ENCODE results near the gene LRRC27. TPM values are rescaled to one million over a fixed set of nuclear protein-coding genes. Genes with fewer than 3 reads are reported as not detected.

LRRC27 gene
- polyA plus RNA-seq, 3 donors = 26.3 to 31.9 (median 26.8) TPM

DNA sequence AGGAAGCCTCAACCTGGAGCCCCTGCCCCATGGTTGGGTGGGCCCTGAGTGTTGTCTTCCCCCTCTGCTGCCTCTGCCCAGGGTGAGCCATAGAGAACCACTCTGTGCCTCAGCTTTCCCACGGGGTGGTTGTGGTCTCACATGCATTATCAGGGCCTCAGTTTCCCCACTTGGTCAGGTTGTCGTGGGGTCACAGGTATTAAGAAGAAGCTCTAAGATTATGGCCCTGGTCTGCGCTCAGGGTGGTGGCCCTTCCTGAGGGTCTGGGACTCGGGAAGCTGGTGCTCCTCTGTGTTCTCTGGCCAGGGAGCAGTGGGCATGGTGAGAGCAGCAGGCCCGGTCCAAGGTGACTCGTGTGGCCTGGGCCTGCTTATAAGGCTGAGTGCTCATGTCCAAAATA, 17.8 kb downstream of the LRRC27 start:
- no peak for DNase-seq (ENCODE audit: extremely low read depth in 1 of 11, low read depth in 9 of 11, low spot score in 4 of 11)

DNA sequence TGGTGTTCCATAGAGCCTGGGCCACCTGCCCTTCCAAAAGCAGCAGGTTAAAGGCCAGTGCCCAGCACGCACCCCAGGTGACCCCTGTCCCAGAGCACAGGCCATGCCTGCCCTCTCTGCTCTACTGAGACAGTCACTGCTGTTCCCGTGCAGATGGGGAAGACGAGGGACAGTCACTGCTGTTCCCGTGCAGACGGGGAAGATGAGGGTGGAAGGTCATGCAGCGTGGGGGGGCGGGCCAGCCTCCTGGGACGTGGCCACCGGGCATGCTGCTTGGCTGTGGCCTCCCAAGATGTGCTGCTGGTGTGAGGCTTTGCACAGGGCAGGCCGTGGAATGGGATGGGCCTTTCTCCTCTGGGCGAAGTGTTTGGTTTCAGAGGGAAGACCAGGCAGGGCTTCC, 18.4 kb downstream of the LRRC27 start:
- DNase-seq (ENCODE audit: extremely low read depth in 1 of 11, low read depth in 9 of 11, low spot score in 4 of 11) = no peak

DNA sequence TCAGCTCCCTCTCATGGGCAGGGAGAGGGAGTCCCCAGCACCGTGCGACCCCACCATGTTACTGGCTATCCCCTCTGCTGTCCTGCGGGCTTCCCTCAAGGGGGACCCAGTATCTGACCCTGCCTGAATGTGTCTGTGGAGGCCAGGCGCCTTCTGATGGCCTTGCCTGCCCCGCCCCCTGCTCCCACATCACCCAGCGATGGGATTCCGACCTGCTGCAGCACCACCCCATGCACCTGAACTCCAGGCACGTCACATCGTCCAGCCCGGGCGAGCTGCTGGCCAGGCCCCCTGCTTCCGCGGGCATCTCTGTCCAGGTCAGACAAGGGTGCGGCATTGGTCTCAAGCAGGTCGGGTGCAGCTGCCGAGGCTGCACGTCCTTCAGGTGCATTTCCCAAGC, 19.0 kb downstream of the LRRC27 start:
- no peak for DNase-seq (ENCODE audit: extremely low read depth in 1 of 11, low read depth in 9 of 11, low spot score in 4 of 11)

DNA sequence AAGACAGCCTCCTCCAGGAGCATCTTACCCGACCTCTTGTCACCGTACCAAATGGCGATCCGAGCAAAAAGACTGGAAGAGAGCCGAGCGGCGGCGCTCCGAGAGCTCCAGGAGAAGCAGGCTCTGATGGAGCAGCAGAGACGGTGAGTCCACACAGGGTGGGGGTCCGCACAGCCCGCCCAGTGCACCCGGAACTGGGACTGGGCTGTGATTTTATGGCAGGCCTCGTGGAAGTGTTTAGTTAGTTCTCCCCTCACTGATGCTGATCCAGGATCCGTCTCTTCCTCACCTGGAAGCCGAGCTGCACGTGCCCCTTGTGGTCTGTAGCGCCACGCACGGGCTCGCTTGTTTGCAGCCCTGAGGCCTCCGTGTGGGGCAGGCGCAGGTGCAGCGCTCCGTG, 19.6 kb downstream of the LRRC27 start:
- no peak for DNase-seq (ENCODE audit: extremely low read depth in 1 of 11, low read depth in 9 of 11, low spot score in 4 of 11)

DNA sequence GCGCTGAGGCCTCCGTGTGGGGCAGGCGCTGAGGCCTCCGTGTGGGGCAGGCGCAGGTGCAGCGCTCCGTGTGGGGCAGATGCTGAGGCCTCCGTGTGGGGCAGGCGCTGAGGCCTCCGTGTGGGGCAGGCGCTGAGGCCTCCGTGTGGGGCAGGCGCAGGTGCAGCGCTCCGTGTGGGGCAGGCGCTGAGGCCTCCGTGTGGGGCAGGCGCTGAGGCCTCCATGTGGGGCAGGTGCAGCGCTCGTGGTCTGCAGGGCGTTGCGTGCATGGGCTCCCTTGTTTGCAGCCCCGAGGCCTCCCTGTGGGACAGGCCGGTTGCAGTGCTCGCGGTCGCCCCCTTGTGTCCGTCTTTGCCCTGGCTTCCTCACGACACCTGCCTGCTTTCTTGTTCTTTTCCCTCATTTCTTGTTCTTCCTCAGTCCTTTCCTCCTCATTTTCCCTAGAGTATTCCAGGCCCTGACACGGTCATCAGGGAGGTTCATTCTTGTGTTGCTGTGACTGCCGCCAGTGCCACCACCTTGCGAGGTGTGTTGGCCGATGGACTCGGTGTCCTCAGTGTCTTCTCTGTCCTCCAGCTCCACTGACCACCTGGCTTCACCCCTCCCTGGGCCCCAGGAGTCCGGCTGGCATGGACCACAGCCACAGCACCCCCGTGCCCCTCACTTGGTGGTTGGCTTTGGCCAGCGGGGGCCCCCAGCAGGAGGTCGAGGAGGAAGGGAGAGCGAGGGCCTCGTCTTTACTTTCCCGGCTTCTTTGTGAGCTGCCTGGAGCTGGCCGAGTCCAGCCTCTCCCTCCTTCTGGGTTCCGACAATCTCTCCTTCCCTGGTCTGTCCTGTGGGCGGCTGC, 20.7 kb downstream of the LRRC27 start:
- peak in 3 of 11 donors; percentile 39 to 63 (median 44) for DNase-seq (ENCODE audit: extremely low read depth in 1 of 11, low read depth in 9 of 11, low spot score in 4 of 11)

DNA sequence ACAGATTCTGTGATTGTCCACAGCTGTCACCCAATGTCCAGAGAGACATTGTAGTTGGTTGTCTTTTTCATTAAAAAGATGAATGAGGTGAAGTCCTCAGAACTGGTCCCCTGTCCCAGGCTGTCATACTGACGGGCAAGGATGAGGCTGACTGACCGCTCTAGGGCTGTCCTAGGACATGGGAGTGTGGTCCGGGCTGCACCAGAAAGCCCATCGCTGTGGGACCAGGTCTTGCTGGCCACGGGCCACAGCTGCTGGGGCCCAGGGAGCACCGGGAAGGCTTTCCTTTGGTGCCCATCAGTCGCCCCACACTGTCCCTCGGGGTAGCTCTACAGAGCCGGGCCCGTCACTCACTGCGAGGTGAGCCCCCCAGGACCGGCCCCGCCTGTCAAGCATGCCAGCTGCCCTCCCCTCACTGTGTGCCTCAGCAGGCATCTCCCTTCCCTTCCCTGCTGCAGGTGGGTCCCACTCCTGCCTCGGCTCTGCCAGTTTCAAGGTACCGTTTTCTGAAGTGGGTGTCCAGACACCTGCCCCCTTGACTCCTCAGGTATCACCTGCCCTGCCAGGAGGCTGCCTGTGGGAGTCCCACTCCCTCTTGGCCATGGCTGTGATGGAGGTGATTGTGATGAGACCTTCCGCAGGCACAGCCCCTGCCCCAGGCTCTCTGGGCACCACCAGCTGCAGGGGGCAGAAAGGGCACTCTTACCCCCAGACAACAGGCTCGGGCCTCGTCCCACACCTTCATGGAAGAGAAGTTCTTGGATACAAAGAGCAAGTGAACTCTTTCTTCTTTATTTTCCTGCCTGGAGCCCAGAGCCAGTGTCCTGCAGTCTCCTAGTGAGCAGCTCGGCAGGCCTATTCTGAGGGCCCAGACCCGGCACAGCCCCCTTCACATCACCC, 21.7 kb downstream of the LRRC27 start:
- no peak for DNase-seq (ENCODE audit: extremely low read depth in 1 of 11, low read depth in 9 of 11, low spot score in 4 of 11)

DNA sequence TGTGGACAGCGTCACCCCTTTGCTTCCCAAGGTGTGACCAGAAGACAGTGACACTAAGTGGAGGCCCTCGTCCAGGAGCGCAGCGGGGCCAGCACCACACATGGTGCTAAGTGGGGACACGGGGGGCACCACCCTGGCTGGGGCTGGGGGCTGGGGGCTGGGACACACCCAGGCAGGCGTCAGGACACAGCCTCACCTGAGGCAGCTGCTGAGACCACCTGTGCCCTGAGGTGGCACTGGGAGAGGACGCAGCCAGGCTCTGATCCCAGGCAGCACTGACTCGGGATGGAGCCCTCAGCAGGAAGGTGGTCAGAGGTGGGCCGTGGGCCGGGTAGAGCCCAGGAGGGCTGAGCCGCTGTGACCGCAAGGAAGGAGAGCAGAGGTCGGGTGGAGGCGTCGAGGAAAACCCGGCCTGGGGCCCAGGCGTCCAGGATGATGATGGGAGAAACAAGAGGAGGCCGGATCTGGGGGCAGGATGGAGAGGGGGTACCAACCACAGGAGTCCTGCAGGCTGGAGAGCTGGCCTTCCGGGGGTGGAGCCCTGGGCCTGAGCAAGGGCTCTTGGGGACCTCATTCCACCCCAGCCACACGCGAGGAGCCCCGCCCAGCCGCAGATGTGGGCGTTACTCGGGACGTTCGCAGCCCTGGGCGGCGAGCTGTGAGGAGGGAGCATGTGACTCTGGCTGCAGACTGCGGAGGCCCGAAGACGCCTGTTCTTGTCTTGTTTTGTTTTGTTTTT, 22.5 kb downstream of the LRRC27 start:
- no peak for DNase-seq (ENCODE audit: extremely low read depth in 1 of 11, low read depth in 9 of 11, low spot score in 4 of 11)

DNA sequence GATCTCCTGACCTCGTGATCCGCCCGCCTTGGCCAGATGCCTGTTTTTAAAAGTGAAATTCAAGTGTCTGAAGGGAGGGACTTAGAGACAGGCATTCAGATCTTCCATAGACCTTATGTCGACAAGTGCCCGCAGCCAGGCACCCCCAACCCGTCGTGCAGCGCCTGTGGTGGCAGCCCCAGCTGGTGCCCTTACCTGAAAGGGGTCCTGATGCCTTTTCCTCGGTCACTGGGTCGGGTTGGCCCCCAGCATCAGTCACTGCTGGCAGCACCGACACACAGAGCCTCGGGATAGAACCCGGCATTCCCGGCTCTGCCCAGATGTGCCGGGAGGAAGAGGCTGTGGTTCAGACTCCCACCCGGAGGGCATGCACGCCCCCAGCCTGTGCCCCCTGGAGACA, 23.3 kb downstream of the LRRC27 start:
- DNase-seq (ENCODE audit: extremely low read depth in 1 of 11, low read depth in 9 of 11, low spot score in 4 of 11) = no peak

DNA sequence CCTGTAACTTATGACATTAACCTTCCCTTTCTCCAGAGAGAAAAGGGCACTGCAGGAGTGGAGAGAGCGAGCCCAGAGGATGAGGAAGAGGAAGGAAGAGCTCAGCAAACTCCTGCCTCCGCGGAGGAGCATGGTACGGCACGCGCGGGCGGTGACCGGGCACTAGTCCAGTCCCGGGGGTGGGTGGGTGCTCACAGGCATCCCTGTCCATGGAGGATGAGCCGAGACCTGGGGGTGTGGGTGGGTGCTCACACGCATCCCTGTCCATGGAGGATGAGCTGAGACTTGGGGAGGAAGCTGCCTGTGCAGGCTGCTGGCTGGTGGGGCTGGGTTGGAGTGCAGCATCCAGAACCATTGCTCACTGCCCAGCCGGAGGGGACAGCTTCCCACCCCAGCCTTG, 23.8 kb downstream of the LRRC27 start:
- DNase-seq (ENCODE audit: extremely low read depth in 1 of 11, low read depth in 9 of 11, low spot score in 4 of 11) = no peak

DNA sequence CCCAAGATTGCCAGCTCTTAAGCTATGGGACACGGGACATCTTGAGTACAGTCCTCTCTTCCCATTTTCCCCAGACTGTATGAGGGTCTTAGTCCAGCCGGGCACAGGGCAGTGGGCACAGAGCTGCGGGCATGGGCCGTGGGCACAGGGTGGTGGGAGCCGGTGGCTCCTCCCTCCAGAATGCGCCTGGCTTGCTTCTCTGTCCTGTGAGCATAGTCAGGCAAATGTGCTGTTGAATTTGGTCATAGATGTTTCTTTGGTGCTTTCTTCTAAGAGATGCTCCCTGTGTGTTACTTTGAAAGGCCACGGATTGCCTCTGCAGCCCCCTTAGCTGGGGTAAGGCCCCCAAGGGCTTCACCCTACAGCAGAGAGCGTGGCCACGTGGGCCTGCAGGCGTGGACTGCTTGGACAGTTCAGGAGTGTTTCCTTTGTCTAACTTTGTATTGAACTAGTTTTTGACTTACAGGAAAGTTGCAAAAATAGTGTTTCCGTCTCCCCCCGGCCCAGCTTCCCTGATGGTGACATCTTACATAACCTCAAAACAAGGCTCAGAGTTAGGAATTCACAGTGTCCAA, 24.7 kb downstream of the LRRC27 start:
- DNase-seq (ENCODE audit: extremely low read depth in 1 of 11, low read depth in 9 of 11, low spot score in 4 of 11) = no peak

DNA sequence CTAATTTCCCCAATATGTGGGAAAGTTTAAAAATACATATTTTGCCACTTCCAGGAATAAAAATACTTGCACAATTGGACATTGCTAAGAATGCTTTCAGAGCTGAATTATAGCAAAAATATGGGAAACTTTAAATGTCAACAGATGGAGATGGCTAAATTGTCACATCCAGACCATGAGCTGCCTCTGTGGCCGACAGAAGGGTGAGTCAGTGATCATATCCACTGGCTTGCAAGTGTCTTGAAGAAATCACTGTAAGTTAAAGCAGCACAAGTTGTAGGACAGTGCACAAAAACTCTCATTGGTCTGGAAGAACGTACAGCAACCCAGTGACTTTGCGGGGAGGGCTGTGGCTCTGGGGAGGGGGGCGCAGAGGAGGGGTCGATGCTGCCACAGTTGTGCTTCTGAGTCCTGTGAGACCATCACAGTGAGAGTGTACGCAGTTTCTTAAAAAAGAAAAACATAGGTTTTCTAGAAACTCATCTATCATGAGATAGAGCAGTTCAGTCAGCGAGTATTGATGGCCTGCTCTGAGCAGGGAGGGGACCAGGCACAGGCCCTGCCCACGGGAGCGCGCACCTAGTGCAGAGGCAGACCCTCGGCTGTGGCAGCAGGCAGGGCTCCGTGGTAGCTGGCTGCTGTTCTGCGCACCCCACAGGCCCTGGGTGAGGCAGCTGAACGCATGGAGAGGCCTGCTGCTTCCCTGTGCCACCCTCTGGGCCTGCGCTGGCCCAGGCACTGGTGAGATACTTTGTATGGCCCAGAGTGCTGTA, 25.5 kb downstream of the LRRC27 start:
- no peak for DNase-seq (ENCODE audit: extremely low read depth in 1 of 11, low read depth in 9 of 11, low spot score in 4 of 11)

DNA sequence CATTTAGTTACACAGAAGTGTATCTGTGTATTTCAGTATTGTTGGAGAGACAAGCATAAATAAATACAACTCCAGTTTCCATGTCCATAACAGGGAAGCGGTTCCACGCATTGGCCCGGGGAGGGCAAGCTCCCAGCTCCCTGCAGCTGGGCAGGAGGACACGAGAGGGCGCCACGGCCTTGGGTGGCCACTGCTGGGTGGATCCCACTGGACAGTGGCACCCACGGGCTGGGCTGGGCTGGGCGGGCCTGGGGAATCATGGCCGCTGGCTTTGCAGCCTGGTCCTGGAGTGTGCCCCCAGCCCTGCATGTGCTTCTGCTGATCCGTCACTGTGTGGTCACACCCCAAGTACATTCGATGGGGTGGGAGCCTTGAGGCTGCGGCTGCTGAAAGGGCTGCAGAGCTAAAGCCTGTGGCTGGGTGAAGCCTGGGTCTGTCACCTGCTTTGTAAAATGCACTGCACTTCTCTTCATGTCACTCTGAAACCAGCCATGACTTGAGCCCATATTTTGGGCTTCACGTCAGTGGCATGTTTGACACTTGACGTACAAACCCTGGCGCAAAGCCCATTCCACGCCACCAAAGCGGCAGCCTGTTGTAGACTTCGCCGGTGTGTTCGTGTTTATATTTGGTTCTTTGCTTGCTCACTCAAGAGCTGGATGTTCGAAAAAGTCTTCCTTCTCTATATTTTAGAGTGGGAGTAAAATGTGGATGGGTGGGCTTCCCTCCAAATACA, 27.5 kb downstream of the LRRC27 start:
- no peak for DNase-seq (ENCODE audit: extremely low read depth in 1 of 11, low read depth in 9 of 11, low spot score in 4 of 11)

DNA sequence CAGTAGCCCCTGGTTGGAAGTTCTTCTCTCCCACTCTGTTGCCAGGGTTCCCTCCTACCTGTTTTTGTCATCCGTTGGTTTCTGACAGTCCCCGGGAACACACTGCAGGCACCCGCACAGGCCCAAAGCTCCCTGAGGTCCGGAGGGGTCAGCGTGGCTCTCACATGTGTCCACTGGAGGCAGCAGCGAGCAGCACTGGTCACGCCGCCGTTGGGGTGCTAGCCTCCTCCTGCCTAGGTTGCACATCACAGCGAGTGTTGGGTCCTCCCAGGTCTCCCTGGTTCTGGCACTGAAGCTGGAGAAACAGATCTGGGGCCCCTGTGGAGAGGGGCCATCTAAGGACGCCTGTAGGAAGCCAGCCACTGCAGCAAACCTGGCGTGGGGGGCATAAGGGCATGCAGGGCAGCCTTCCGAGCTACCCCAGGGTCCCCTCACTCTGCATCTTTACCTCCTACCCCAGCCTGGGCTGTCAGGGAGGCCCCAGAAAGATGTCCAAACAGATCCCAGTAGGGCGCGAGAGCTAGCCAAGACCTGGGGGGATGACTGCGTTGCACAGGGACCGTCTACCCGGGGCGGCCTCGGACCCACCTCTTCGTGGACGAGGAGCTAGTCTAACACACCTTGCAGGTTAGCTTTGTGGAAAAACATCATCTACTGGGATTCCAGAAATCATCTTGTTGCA, 28.9 kb downstream of the LRRC27 start:
- no peak for DNase-seq (ENCODE audit: extremely low read depth in 1 of 11, low read depth in 9 of 11, low spot score in 4 of 11)

DNA sequence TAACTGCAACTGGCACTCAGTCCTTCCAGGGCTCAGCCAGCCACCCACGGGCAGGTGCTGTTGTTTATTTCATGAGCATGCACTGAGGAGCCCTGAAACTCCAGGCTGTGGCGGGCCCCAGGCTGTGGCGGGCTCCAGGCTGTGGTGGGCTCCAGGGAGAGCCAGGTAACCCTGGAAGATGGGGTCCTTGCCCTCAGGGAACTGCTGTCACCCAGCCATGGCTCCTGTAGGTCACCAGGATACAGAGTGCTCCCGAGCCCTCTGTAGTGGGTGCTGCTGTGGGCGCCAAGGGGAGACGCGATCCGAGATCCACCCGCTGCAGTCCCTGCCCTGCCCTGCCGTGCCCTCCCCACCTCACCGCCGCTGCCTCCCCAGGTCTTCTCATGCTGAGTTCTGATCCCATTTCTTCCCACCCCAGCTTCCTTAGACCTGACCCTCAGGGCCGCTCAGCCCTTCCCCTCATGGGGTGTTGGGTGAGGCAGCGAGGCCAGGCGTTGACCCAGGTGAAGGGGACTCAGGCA, 29.6 kb downstream of the LRRC27 start:
- no peak for DNase-seq (ENCODE audit: extremely low read depth in 1 of 11, low read depth in 9 of 11, low spot score in 4 of 11)

DNA sequence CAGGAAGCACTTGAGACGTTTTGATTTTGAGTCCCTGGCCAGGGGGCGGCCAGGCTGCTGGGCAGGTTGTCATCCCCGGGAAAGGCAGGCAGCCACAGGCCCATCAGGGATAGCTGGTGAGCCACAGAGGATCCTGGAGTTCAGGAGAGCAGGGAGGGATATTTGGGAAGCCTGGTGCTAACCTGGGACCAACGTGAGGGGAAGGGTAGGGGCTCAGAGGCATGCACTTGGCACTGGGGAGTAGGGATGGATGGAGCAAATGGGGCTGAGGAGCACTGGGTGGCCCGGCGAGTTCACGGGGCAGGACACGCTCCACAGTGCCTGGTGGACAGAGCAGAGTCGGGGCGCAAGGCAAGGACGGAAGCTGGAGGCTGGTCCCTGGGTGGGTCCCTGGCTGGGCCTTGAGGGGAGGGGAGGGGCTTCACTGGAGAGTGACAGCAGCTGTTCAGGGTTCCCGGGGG, 30.2 kb downstream of the LRRC27 start:
- DNase-seq (ENCODE audit: extremely low read depth in 1 of 11, low read depth in 9 of 11, low spot score in 4 of 11) = no peak

DNA sequence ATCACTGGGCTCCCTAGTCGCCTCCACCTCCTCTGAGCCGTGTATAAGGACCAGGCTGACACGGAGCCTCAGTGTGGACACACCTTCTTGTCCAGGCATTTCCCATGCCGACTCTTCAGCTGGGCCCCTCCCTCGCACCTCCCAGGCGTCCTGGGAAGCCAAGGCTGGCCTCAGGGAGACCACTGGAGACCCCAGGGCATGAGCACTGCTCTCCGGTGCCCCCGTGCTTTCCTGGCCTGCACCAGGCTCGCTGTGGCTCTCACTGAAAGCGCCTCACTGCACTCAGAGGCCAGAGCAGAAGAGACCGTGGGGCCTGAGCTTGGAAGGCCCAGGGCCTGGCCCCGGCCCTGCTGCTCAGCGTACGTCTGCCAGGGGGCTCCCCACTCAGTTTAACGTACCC, 31.4 kb downstream of the LRRC27 start:
- no peak for DNase-seq (ENCODE audit: extremely low read depth in 1 of 11, low read depth in 9 of 11, low spot score in 4 of 11)

All from renal cortex interstitium (tissue), 11 donors.